HG03097 (cell line): ENCODE data around the gene ARIH2.
A peak's percentile ranks its signal among the peaks of the same experiment; 100 is the strongest.
"Not testable (repeated sequence)": the region's sequence is repeated elsewhere in the genome, so short reads cannot be mapped to it uniquely, and the experiment has no call there.

ENCODE experiments used
- ATAC-seq: cut with Tn5 transposase; IDR thresholded peaks from one replicate; pipeline ENCODE4 v1.9.1; 2021; ENCODE audit not compliant: unreplicated experiment, low FRiP score

ARIH2 gene

GRCh38 chr3:48999085-48999858, 80.6 kb downstream of the ARIH2 start:
- ATAC-seq, result no peak

GRCh38 chr3:49001155-49001554, 82.5 kb downstream of the ARIH2 start:
- no peak for ATAC-seq

- ATAC-seq, result no peak
These were observed 86.0 kb downstream of the ARIH2 start for GRCh38 chr3:49004352-49005302.

GRCh38 chr3:49005303-49005680, 86.7 kb downstream of the ARIH2 start:
- ATAC-seq, result no peak

GRCh38 chr3:49005998-49006397, 87.4 kb downstream of the ARIH2 start:
- no peak for ATAC-seq

DNA sequence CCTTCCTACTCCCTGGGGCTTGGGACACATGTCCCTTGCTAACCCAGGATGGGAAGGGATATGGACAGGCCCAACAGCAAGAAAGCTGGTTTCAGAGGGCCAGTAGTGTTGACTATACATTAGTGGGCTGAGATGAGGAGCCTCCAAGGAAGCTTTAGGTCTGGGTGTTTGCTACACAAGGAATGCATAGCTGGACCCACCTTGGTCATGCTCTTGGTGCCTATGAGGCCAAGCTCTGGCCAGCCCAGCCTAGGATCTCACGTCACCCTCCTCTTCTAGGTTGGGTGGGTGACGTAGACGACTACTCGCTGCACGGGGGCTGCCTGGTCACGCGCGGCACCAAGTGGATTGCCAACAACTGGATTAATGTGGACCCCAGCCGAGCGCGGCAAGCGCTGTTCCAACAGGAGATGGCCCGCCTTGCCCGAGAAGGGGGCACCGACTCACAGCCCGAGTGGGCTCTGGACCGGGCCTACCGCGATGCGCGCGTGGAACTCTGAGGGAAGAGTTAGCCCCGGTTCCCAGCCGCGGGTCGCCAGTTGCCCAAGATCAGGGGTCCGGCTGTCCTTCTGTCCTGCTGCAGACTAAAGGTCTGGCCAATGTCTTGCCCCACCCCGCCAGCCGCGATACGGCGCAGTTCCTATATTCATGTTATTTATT, 87.9 kb downstream of the ARIH2 start:
- ATAC-seq, result peak; percentile 1

DNA sequence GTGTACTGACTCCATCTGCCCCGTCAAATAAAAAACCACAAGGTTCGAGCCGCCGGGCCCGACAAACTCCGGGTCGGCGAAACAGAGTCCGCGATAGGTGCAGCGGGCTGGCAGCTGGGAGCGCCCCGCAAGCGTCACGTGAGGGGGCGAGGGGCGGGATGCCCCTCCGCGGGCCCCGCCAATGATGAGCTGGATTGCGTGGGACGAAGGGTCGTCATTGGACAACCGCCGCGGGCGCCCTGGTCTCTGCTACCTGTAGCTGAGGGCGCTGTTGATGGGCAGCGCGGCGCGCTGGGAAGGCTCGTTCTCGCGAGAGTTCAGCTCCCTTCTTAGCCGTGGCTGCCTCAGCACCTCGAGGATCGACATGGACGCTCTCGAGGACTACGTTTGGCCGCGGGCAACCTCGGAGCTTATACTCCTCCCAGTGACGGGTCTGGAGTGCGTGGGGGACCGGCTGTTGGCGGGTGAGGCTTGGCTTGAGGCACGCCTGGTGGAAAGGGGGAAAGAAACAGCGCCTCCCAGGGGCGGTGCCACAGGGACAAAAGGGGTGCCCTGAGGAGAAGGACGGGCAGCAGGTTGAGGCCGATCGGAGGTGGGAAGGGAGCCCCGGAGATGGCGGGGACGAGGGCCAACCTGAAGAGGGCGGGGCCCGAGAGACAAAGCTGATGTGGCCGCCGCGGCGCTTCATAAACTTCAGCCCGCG, 88.6 kb downstream of the ARIH2 start, which contains the start of gene WDR6:
TSS of gene WDR6 (plus strand) at position 324 of the 703 bp plus-strand sequence. CDS start at position 365, 41 bp downstream.
- ATAC-seq, result peak; percentile 81

DNA sequence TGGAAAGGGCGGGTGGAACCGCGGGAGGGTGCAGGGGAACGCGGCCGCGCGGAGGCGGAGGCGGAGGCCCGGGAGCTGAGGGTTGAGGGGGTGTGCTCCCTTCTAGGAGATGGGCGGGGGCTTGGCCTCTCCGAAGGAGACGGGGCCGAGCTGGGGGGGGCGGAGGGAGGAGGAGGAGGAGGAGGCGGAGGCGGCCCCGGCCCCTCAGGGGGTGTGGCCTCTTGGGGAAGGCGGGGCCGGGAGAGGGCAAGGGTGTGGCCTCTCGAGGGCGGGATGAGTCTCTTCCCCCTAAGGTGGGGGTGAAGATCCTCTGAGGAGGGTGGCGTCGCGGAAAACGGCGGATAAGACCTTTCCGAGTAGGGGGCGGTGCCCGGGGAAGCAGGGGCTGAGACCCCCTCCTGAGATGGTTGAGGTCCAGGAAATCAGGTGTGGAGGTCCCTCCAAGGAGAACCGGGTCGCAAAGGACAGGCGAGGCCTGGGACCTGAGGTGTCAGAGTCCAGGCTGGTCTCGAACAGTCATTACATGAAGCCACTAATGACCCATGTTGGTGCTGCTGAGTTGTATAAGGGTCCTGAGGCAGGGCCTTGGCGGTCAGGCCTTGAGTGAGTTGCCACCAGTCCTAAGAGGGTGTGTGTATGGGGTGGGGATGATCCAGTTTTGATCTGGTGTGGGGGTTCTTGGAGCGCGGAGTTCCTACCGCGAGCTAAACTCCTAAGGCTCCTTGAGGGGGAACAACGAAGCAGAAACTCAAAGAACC, 89.3 kb downstream of the ARIH2 start:
- peak; percentile 29 for ATAC-seq

GRCh38 chr3:49008627-49009026, 90.0 kb downstream of the ARIH2 start:
- not testable (repeated sequence) for ATAC-seq

- ATAC-seq, result no peak
These were observed 90.8 kb downstream of the ARIH2 start for GRCh38 chr3:49009396-49009795.

- no peak for ATAC-seq
These were observed 93.9 kb downstream of the ARIH2 start for GRCh38 chr3:49012441-49013017.

GRCh38 chr3:49013113-49013737, 94.6 kb downstream of the ARIH2 start:
- no peak for ATAC-seq

DNA sequence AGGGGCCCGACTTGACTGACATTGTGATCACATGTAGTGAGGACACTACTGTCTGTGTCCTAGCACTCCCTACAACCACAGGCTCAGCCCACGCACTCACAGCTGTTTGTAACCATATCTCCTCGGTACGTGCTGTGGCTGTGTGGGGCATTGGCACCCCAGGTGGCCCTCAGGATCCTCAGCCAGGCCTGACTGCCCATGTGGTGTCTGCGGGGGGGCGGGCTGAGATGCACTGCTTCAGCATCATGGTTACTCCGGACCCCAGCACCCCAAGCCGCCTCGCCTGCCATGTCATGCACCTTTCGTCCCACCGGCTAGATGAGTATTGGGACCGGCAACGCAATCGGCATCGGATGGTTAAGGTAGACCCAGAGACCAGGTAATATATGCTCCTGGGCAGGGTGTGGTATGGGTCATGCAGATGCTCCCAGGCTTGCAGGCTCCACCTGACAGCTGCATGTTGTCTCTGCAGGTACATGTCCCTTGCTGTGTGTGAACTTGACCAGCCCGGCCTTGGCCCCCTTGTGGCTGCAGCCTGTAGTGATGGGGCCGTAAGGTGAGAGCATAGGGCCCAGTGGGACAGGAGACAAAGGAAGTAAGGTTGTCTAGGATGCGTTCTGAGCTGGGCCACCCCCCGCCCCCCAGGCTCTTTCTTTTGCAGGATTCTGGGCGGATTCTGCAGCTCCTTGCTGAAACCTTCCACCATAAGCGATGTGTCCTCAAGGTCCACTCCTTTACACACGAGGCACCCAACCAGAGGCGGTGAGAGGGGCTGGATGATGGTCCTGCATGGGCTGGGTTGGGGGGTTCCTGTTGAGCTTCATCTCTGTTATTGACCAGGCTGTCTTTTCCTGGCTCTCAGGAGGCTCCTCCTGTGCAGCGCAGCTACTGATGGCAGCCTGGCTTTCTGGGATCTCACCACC, 95.4 kb downstream of the ARIH2 start:
- ATAC-seq, result no peak

DNA sequence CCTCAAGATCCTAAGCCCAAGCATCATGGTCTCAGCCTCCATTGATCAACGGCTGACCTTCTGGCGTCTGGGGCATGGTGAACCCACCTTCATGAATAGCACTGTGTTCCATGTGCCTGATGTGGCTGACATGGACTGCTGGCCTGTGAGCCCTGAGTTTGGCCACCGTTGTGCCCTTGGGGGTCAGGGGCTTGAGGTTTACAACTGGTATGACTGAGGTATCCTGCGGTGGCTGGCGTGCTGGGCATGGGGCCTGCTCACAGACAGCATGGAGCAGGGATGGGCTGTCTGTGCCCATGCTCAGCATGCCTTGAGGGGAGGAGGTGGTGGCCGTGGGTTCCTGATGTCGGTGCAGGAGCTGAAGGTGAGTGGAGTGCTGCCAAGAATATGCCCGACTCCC, 96.4 kb downstream of the ARIH2 start:
- no peak for ATAC-seq

DNA sequence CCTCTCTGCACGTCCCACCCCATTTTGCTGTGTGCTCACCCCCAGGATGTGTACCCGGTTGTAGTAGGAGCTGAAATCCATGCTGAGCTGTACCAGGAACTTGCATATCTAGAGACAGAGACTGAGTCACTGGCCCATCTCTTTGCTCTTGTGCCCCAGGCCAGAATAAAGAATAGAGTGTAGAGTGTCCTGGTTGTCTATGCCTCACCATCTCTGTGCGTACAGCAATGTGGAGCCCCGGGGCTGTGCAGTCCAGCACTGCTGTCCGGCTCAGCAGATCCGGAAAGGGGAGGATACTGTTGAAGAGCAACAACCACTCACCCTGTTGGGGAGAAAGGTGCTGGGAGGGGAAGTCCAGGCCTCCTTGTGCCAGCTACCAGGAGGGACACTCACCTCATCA, 97.1 kb downstream of the ARIH2 start:
- ATAC-seq, result no peak

DNA sequence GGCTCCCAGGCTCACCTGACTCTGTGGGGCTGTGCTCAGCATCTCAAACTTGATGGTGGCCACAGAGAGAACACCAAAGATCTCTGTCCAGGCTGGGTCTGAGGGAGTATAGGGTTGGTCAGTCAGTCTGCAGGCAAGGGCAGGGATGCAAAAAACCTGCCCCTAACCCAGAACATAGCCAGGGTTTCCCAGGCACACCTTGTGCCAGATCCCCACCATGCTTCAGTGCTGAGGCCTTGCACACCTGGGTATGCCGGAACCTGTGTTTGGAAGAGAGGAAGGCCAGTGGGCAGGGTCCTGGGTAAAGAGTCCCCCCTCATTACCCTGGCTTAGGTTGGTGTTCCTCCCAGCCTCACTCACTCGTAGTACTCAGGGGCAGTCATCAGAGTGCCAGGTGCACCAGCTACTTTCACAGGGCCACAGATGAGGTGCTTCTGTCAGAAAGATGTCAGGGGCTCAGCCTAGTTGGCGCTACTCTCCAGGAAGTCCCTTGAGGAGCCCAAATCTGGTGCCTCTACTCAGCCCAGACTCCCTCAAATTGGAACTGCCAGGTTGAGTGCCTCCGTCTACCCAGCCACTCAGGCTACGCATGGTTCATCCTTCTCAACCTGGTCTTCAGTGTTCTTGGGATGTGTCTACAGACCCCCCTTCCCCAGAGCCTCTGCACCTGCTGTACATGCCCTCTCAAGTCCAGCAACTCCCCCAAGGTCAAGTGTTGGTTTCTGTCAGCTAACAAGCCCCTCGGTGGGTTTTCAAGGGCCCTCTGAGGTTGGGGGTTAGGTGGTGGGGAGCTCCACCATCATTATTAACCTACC, 98.0 kb downstream of the ARIH2 start:
- ATAC-seq, result no peak
